Trophoblast cell (in vitro differentiated cells and primary cell): ENCODE results near the gene SREK1.

Source experiments
- DNase-seq, 2 donors: peaks; one replicate each; pipeline ENCODE4 v3.0.0-alpha.2; 2016
- H2AFZ ChIP-seq: 2 replicates; pipeline ENCODE4 v1.6.1; 2013; ENCODE audit warnings: low read length, moderate library complexity, mild to moderate bottlenecking; ENCODE audit not compliant: insufficient read depth, poor library complexity
- H2AK5ac ChIP-seq: 2 replicates; pipeline ENCODE4 v1.6.1; 2013; ENCODE audit warnings: mild to moderate bottlenecking, low read length
- H2BK120ac ChIP-seq: 2 replicates; pipeline ENCODE4 v1.6.1; 2013; ENCODE audit warnings: low read length, mild to moderate bottlenecking, moderate library complexity; ENCODE audit not compliant: insufficient read depth, poor library complexity
- H2BK12ac ChIP-seq: 2 replicates; pipeline ENCODE4 v1.6.1; 2013; ENCODE audit warnings: mild to moderate bottlenecking, low read length, moderate library complexity
- H2BK5ac ChIP-seq: 2 replicates; pipeline ENCODE4 v1.6.1; 2013; ENCODE audit warnings: low read length, low read depth, moderate library complexity, mild to moderate bottlenecking; ENCODE audit not compliant: poor library complexity
- H3K14ac ChIP-seq: 2 replicates; pipeline ENCODE4 v1.6.1; 2013; ENCODE audit warnings: mild to moderate bottlenecking, low read length
- H3K18ac ChIP-seq: 2 replicates; pipeline ENCODE4 v1.6.1; 2013; ENCODE audit warnings: mild to moderate bottlenecking, low read length
- H3K23ac ChIP-seq: 2 replicates; pipeline ENCODE4 v1.6.1; 2013; ENCODE audit warnings: low read length
- H3K27ac ChIP-seq: 2 replicates; pipeline ENCODE4 v1.5.1; 2013; ENCODE audit warnings: low read depth, mild to moderate bottlenecking, inconsistent platforms, low read length, moderate library complexity
- H3K27me3 ChIP-seq: 2 replicates; pipeline ENCODE4 v1.6.1; 2013; ENCODE audit warnings: inconsistent platforms, mild to moderate bottlenecking, low read length, moderate library complexity; ENCODE audit not compliant: insufficient read depth
- H3K36me3 ChIP-seq, 2 experiments: 1 replicate in 1 of 2; 2 replicates in 1 of 2; pipeline ENCODE4 v1.6.1; 2013; ENCODE audit warnings: low read length in 2 of 2, mild to moderate bottlenecking in 2 of 2, moderate library complexity in 1 of 2; ENCODE audit not compliant: insufficient read depth in 2 of 2, control insufficient read depth in 1 of 2
- H3K4ac ChIP-seq: 2 replicates; pipeline ENCODE4 v1.6.1; 2013; ENCODE audit warnings: low read depth, mild to moderate bottlenecking, low read length, moderate library complexity
- H3K4me1 ChIP-seq, 2 experiments: 1 replicate in 1 of 2; 2 replicates in 1 of 2; pipeline ENCODE4 v1.6.1; 2013; ENCODE audit warnings: low read length in 2 of 2, mild to moderate bottlenecking in 2 of 2, moderate library complexity in 1 of 2; ENCODE audit not compliant: insufficient read depth in 2 of 2, control insufficient read depth in 1 of 2
- H3K4me2 ChIP-seq: 2 replicates; pipeline ENCODE4 v1.6.1; 2013; ENCODE audit warnings: inconsistent platforms, mild to moderate bottlenecking, low read length, moderate library complexity
- H3K4me3 ChIP-seq: 2 replicates; pipeline ENCODE4 v1.5.1; 2013; ENCODE audit warnings: mild to moderate bottlenecking, low read depth, low read length, inconsistent platforms
- H3K79me1 ChIP-seq: one replicate; pipeline ENCODE4 v1.6.1; 2013; ENCODE audit warnings: low read length
- H3K79me2 ChIP-seq: 2 replicates; pipeline ENCODE4 v1.6.1; 2013; ENCODE audit warnings: low read length, mild to moderate bottlenecking; ENCODE audit not compliant: control insufficient read depth, insufficient read depth, poor library complexity
- H3K9ac ChIP-seq: 2 replicates; pipeline ENCODE4 v1.6.1; 2013; ENCODE audit warnings: mild to moderate bottlenecking, low read length
- H3K9me3 ChIP-seq: 2 replicates; pipeline ENCODE4 v1.6.1; 2013; ENCODE audit warnings: low read depth, mild to moderate bottlenecking, control low read depth, inconsistent platforms, low read length; ENCODE audit not compliant: insufficient read depth
- H4K12ac ChIP-seq: 2 replicates; pipeline ENCODE4 v1.6.1; 2013; ENCODE audit warnings: low read depth, mild to moderate bottlenecking, low read length, moderate library complexity
- H4K8ac ChIP-seq: 2 replicates; pipeline ENCODE4 v1.6.1; 2013; ENCODE audit warnings: low read depth, mild to moderate bottlenecking, low read length, moderate library complexity
- H4K91ac ChIP-seq: one replicate; pipeline ENCODE4 v1.6.1; 2013; ENCODE audit warnings: low read depth, mild to moderate bottlenecking, low read length, moderate library complexity
- WGBS: extraction: QIAGEN DNeasy Blood & Tissue Kit; methylation state at CpG from one replicate; pipeline ENCODE4 v1.1.7; 2013; ENCODE audit warnings: missing lambda C conversion rate; ENCODE audit not compliant: insufficient read length, insufficient coverage; ENCODE audit errors: extremely low coverage; 5-methylcytosine and 5-hydroxymethylcytosine counted together

SREK1 gene

GRCh38 chr5:66170195-66170919 is 26.3 kb downstream of the SREK1 start:
- Histone ChIP-seq H3K4me3 (no peak overlapping the region), H3K4me2 (no peak overlapping the region), H2AFZ (no peak overlapping the region), H3K4me1 (no peaks in the 10 kb centered on the region), H2BK12ac (no peak overlapping the region), H3K9me3 (no peaks in the 10 kb centered on the region), H4K12ac (no peak overlapping the region), H3K14ac (no peak overlapping the region), H4K91ac (no peak overlapping the region), H3K79me1 (no peaks in the 10 kb centered on the region), H3K27me3 (no peaks in the 10 kb centered on the region), H3K23ac (no peak overlapping the region), H3K4ac (no peak overlapping the region), H3K36me3 (peaks cover 10 to 17% of the 10 kb centered on the region in 2 experiments), H3K9ac (no peak overlapping the region), H4K8ac (no peak overlapping the region), H2BK120ac (no peak overlapping the region), H2AK5ac (no peak overlapping the region), H3K27ac (no peak overlapping the region), H3K18ac (no peak overlapping the region), H3K79me2 (no peaks in the 10 kb centered on the region), H2BK5ac (no peak overlapping the region)
- DNase-seq = no peak
- WGBS = 100% methylated on average over 4 of the region's 10 CpGs

DNA sequence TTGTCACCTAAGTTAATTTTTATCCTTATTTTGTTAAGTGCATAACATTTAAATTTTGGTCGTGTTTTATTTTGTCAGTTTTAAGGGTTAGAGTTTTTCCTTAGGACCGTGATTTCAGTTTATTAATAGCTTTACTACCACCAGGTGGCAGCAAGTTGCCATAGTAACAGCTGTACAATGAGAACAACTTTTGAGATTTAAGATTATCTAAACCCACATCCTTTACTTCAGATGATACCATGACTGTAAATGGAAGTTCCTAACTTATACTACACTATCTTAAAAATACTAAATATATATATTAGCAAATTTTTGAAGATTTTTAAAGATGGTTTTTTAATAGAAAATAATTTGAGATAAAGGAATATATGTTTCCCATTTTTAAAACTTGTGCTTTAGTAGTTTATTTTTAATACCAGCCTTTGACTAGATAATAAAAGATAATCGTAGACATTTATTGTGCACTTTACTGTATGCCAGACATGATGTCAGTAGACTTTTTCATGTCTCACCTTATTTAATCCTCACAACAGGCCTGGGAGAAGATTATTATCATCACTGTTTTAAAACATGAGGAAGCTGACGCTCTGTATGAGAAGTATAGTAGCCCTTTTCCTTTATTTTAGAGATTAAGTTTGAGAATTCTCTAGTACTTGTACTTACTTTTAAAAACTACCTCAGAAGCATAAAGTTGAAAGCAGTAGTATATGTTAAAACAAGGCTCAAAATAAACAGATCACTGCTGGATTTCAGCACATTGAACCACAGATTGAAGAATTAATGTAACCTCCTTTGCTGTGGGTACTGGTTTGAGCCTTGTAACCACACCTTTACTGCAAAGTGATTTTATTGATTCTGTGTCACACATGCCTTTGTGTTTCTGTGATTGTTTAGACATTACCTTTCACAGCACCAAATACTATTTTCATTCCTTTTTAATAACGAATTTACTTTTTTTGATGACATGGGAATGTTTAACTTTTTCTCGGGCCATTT is 27.5 kb downstream of the SREK1 start:
- H3K27ac ChIP-seq = no peak overlapping the region
- no peak overlapping the region for H3K4me3 ChIP-seq
- no peak overlapping the region for H2BK5ac ChIP-seq
- no peak overlapping the region for H3K4me2 ChIP-seq
- no peak overlapping the region for H3K4ac ChIP-seq
- no peak overlapping the region for H2BK12ac ChIP-seq
- H3K9me3 ChIP-seq = no peaks in the 10 kb centered on the region
- no peaks in the 10 kb centered on the region for H3K4me1 ChIP-seq
- no peaks in the 10 kb centered on the region for H3K79me1 ChIP-seq
- H4K12ac ChIP-seq = no peak overlapping the region
- no peak overlapping the region for H3K9ac ChIP-seq
- peak; percentile 24 to 84 for DNase-seq
- no peak overlapping the region for H2AFZ ChIP-seq
- no peak overlapping the region for H4K91ac ChIP-seq
- H3K36me3 ChIP-seq = peaks cover 7 to 15% of the 10 kb centered on the region in 2 experiments
- no peak overlapping the region for H3K23ac ChIP-seq
- no peak overlapping the region for H2BK120ac ChIP-seq
- no peaks in the 10 kb centered on the region for H3K79me2 ChIP-seq
- H4K8ac ChIP-seq = no peak overlapping the region
- no peak overlapping the region for H3K14ac ChIP-seq
- H2AK5ac ChIP-seq = no peak overlapping the region
- no CpG with 5 or more reads among the region's 6 CpGs for WGBS
- H3K18ac ChIP-seq = no peak overlapping the region
- no peaks in the 10 kb centered on the region for H3K27me3 ChIP-seq

DNA sequence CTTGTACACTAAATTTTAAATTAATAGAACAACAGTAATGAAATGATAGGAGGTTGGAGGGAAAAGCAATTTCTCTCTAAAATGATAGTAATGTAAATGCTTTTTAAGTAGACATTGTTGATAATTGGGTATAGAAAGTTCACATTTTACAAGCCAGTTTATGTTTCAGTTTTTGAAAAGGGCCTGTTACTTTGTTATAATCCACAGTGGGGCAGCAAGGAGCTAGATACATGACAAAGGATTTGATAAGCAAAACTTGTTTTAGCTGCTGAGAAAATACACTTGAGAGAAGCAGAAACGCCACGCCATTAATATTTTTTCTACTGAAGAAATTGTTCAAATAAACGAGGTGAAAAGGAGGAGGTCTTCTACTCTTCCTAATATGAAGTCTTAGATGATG is 30.2 kb downstream of the SREK1 start:
- no peaks in the 10 kb centered on the region for H3K27me3 ChIP-seq
- no peak overlapping the region for H3K4me2 ChIP-seq
- no peaks in the 10 kb centered on the region for H3K79me1 ChIP-seq
- peak in 1 of 2 donors; percentile 56 for DNase-seq
- no peak overlapping the region for H3K9ac ChIP-seq
- H3K36me3 ChIP-seq = peaks cover 5 to 13% of the 10 kb centered on the region in 2 experiments
- no peak overlapping the region for H3K27ac ChIP-seq
- H3K14ac ChIP-seq = no peak overlapping the region
- H3K4ac ChIP-seq = no peak overlapping the region
- H2BK5ac ChIP-seq = no peak overlapping the region
- H3K18ac ChIP-seq = no peak overlapping the region
- WGBS = no CpG with 5 or more reads among the region's 3 CpGs
- no peak overlapping the region for H2AFZ ChIP-seq
- H3K79me2 ChIP-seq = no peaks in the 10 kb centered on the region
- H4K12ac ChIP-seq = no peak overlapping the region
- H3K4me3 ChIP-seq = no peak overlapping the region
- H3K23ac ChIP-seq = no peak overlapping the region
- H3K4me1 ChIP-seq = no peaks in the 10 kb centered on the region
- H3K9me3 ChIP-seq = no peaks in the 10 kb centered on the region
- H4K91ac ChIP-seq = no peak overlapping the region
- H2BK120ac ChIP-seq = no peak overlapping the region
- H4K8ac ChIP-seq = no peak overlapping the region
- no peak overlapping the region for H2AK5ac ChIP-seq
- H2BK12ac ChIP-seq = no peak overlapping the region

GRCh38 chr5:66178799-66179198 is 34.7 kb downstream of the SREK1 start:
- no peaks in the 10 kb centered on the region for H3K79me1 ChIP-seq
- no peak overlapping the region for H4K8ac ChIP-seq
- H3K18ac ChIP-seq = no peak overlapping the region
- H3K4ac ChIP-seq = no peak overlapping the region
- H2AFZ ChIP-seq = no peak overlapping the region
- H4K12ac ChIP-seq = no peak overlapping the region
- no peaks in the 10 kb centered on the region for H3K27me3 ChIP-seq
- H3K9ac ChIP-seq = no peak overlapping the region
- H4K91ac ChIP-seq = no peak overlapping the region
- no peak overlapping the region for H2BK5ac ChIP-seq
- H3K14ac ChIP-seq = no peak overlapping the region
- no peak for DNase-seq
- H3K36me3 ChIP-seq = peaks cover 0 to 5% of the 10 kb centered on the region in 2 experiments
- H3K23ac ChIP-seq = no peak overlapping the region
- WGBS = no CpG with 5 or more reads among the region's 1 CpG
- H3K79me2 ChIP-seq = no peaks in the 10 kb centered on the region
- no peak overlapping the region for H3K27ac ChIP-seq
- no peak overlapping the region for H2AK5ac ChIP-seq
- H2BK120ac ChIP-seq = no peak overlapping the region
- H3K4me3 ChIP-seq = no peak overlapping the region
- H2BK12ac ChIP-seq = no peak overlapping the region
- H3K4me1 ChIP-seq = no peaks in the 10 kb centered on the region
- H3K9me3 ChIP-seq = no peaks in the 10 kb centered on the region
- H3K4me2 ChIP-seq = no peak overlapping the region
